Activated effector memory CD4-positive, alpha-beta T cell treated with Interleukin-2 at 50 U/mL for 16 hours (primary cell): ENCODE measurements around the gene PKP4.

ENCODE experiments used
- DNase-seq: peaks from one replicate; pipeline ENCODE4 v3.0.0-alpha.2; 2020

PKP4 gene

GRCh38 chr2:158655628-158656027 is 198.9 kb downstream of the PKP4 start:
- DNase-seq: no peak

- no peak for DNase-seq
These were observed 199.9 kb downstream of the PKP4 start for GRCh38 chr2:158656492-158657229.

DNA sequence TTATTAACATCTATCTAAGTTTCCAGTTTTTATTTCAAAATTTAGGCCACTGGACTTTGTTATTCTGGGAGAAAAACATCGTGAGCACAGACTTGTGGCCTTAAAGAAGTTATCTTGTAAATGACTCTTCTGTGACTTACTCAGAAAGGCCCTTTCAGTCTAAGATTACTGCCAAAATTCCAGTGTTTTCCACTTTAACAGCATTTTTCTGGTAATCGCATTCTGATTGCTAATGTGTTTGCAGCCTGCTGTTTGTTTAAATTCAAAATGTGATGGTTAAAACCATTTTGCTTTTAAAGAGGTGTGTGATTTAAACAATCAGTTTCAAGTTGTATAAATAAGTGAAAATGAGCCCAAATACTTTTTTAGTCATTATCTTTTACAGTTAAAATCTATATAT is 201.6 kb downstream of the PKP4 start:
- no peak for DNase-seq

GRCh38 chr2:158659483-158659882 is 202.7 kb downstream of the PKP4 start:
- no peak for DNase-seq

GRCh38 chr2:158661231-158661630 is 204.5 kb downstream of the PKP4 start:
- no peak for DNase-seq

GRCh38 chr2:158662421-158662820 is 205.7 kb downstream of the PKP4 start:
- no peak for DNase-seq

DNA sequence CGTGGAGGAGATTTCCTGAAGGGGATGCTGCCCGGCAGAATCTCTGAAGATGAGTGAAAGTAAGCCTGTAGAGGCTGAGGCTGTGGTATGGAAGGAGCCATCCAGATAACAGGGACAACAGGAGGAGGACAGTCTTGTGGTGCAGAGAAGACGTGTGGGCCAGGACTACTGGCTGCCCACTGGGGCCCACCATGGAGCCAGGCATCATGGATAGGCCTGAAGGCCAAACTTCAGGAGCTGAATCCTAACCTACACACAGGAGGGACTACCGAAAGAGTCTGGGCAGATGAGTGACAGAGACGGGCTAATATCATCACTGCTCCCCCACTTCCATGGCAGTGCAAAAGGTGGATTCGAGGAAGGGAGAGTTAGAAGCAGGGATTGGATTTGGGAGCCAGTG is 207.0 kb downstream of the PKP4 start:
- DNase-seq: no peak

DNA sequence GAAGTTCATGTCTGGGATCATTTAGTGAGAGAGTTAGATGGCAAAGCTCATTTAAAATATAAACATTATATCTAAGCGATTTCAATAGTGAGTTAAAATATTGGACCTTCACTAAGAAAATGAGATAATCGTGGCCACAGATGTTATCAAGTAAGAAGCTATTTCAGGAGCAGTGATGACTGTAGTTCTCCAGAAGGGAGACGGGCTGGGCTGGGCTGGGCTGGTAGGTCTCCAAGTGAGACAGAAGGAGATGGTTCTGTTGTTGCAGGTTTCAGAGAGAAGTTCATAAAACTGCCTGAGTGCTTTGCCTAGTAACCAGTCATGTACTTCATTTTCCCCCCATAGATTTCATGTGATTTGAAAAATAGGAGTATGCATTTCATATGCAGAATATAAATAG is 208.2 kb downstream of the PKP4 start:
- no peak for DNase-seq

GRCh38 chr2:158665536-158666302 is 209.0 kb downstream of the PKP4 start:
- DNase-seq: no peak

DNA sequence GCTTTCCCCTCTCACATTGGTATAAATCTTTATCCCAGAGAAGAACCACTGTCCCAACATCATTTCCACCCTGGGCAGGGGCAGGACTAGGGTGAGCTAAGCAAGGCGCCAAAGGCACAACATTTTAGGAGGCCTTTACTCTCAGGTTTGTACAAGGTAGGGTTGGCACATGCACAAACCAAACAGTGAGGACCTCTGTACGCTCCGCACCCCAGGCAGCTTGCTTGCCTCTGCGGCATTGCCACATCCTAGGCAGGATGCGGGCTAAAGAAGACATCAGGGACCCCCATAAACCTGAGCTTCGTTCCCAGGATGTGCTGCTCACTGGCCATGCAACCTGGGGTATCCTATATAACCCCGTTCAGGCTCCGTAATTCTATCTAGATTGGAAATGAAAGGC is 210.2 kb downstream of the PKP4 start:
- no peak for DNase-seq

GRCh38 chr2:158667586-158667985 is 210.8 kb downstream of the PKP4 start:
- no peak for DNase-seq

- DNase-seq: no peak
These were observed 211.4 kb downstream of the PKP4 start for GRCh38 chr2:158668001-158668765.

DNA sequence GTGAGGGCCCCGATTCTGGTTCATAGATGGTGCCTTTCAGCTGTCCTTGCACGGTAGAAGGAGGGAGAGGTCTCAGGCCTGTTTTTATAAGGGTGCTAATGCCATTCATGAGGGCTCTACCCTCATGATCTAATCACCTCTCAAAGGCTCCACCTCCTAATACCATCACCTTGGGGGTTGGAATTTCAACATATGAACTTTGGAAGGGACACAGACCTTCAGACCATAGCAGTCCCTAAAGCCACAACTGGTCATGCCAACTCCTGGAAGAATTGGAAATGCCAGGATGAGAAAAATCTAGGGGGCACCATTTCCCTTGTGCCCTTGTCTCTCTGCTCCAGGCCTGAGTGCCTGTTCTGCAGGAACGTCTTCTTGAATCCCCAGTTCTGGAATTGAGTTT is 213.5 kb downstream of the PKP4 start:
- DNase-seq: no peak

GRCh38 chr2:158671360-158672245 is 214.9 kb downstream of the PKP4 start:
- DNase-seq: no peak

DNA sequence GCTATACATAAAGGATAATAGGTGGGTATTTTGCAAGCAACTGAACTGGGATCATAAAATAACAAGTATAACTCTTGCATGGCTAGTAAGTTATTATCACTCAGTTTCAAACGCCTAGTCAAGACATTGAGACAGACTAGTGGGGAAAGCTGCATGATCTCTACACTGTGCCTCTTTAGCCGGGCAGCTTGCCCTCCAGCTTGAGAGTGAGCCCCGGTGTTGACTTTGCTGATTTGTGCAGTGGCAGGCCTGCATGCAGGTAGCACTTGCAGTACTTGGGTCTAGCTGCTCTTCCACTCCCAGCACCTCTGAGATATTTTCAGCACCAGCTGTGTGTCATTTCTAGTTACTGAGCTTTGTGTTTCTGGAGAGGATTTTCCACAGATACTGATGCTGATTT is 219.5 kb downstream of the PKP4 start:
- DNase-seq: no peak

- no peak for DNase-seq
These were observed 219.9 kb downstream of the PKP4 start for GRCh38 chr2:158676696-158677095.

DNA sequence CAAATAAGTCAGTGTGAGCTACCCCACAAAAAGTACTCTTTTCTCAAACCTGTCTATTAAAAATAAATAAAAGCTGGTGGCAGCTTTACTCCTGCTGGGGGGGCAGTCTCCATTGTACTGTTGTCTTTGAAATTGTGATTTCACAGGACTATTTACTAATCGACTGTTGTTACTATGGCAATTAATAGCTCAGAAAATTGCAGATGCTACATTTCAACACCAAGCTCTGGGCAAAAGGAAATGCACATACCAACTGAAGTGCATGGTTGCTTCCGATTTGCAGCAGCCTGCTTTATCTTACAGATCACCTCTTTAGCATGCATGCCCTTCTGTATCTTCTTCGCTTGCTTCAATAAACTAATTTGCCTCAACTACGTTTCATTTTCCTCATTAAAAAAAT is 220.8 kb downstream of the PKP4 start:
- no peak for DNase-seq

- DNase-seq: no peak
These were observed 225.1 kb downstream of the PKP4 start for GRCh38 chr2:158681816-158682215.

GRCh38 chr2:158685646-158686045 is 228.9 kb downstream of the PKP4 start:
- DNase-seq: no peak

DNA sequence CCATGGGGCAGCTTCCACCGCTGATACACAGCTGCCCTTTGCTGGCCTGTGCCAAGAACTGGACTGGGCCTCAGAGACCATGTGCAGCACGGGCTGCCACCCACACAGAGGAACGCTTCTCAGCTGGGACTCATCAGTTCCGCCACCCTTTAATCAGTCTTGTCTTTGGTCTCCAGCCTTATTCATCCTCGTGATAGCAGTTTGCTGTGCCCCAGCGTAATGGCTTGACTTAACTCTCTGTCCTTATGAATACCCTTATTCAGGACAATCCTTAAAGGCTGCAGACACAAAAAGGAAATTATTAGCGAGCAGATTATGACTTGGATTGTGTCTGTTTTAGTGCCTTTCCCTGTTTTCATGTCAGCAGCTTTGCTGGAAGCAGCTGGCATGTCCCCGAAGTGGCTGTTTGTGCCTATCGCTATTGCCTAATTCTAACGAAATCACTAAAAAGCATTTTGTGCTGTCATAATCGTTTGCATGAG is 229.5 kb downstream of the PKP4 start:
- DNase-seq: no peak

GRCh38 chr2:158687315-158687714 is 230.6 kb downstream of the PKP4 start:
- no peak for DNase-seq

GRCh38 chr2:158688721-158689120 is 232.0 kb downstream of the PKP4 start:
- no peak for DNase-seq

- DNase-seq: no peak
These were observed 232.6 kb downstream of the PKP4 start for GRCh38 chr2:158689391-158689790.
